ENCODE results near the gene ZSCAN1.

GRCh38 chr19:58002384-58003173 is 31.2 kb upstream of the ZSCAN1 start, which contains the start of gene ZNF606:
- peak; percentile 18 to 78 for TF ChIP-seq POLR2A (IDR thresholded peaks at IDR 0.05)
- TF ChIP-seq CTCF (IDR thresholded peaks at IDR 0.05): peak in 1 of 5 experiments; percentile 23
- peak; percentile 55 to 95 for TF ChIP-seq EP300 (IDR thresholded peaks at IDR 0.05)

Measured in tibial nerve (tissue), 4 donors.